ENCODE measurements around the gene APOF.
"Not testable (repeated sequence)": the region's sequence is repeated elsewhere in the genome, so short reads cannot be mapped to it uniquely, and the experiment has no call there.

Gene APOF

DNA sequence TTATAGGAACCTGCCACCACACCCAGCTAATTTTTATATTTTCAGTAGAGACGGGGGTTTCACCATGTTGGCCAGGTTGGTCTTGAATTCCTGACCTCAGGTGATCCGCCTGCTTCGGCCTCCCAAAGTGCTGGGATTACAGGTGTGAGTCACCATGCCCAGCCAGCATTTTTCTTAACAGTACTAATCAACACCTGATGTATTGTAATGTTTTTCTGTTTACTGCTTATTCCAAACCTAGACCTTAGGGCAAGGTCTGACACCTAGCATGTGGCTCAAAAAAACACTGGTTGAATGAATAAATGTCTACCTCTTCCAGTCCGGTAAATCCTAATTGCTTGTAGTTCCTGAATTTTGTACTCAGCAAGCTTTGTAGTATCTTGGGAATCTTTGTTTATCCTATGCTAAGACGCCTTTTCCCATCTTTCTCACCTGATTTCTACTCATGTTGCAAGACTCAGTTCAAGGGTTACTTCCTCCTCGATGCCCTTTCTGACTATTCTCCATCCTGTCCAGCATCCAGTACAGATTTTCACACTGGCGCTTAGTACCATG, 31.6 kb downstream of the APOF start:
- no peak for DNase-seq

DNA sequence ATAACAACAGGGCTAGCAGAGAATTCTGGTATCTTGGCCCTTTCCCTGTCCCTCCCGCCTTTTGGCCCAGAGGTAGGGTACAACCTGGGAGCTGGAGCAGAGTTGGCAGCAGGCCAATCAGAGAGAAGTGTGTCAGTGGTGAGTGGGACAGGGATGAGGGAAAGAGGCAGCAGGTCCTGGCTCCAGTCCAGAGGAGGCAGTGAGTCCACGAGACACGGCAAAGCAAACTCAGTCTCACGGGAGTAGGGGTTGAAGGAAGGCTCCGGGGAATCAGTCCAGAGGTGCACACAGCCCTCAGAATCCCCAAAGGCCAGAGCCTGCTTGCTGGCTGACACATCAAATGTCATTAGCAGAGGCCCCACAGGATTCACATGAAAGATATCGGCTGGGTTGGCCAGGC, 36.1 kb downstream of the APOF start:
- DNase-seq: no peak

DNA sequence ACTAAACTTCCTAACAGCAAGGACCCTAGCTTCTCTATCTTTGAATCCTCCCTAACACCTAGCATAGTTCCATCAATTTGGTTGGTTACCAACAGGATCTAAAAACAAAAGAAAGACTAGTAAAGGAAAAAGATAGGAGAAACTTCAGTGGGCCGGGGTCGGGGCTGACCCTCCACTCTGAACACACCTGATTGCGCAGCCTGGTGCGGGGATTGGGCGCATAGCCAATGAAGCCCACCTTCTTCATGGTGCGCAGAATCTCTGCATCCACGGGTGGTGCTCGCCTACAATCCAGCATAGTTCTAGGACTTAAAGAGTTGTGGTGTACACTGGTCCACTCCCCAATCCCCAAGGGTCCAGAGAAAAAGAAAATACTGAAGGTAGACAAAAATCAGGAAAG, 36.5 kb downstream of the APOF start:
- no peak for DNase-seq

DNA sequence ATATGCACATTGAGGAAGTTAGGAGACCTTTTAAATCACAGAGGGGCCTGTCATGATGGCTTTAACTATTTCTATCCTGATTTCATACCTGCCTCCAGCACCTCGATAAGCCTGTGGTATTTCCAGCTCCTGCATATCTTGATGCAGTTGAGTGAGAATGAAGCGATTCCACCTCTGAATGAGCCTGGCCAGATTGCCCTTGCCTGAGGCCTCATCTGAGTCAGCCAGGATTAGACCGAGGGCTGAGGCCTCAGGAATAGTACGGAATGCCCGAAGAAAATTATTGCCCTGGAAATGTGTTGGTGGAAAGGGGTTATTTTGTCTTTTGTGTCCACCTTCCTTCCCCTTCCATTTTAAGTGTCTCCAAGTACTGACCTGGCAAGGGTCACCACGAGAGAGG, 38.5 kb downstream of the APOF start:
- no peak for DNase-seq

DNA sequence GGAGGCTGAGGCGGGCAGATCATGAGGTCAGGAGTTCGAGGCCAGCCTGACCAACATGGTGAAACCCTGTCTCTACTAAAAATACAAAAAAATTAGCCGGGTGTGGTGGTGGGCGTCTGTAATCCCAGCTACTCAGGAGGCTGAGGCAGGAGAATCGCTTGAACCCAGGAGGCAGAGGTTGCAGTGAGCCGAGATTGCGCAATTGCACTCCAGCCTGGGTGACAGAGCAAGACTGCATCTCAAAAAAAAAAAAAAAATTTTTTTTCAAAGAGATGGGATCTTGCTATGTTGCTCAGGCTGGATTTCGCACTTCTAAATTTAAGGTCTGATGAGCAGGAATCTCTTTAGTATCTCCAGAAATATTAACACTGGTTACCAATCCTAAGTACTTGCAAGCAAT, 41.0 kb downstream of the APOF start:
- DNase-seq: not testable (repeated sequence)

DNA sequence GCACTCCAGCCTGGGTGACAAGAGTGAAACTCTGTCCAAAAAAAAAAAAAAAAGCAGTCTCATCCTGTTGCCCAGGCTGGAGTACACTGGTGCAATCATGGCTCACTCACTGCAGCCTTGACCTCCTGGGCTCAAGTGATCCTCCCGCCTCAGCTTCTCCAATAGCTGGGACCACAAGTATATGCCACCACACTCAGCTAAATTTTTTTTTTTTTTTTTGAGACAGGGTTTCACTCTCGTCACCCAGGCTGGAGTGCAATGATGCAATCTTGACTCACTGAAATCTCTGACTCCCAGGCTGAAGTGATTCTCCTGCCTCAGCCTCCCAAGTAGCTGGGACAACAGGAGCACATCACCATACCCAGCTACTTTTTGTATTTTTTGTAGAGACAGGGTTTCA, 41.6 kb downstream of the APOF start:
- DNase-seq: no peak

DNA sequence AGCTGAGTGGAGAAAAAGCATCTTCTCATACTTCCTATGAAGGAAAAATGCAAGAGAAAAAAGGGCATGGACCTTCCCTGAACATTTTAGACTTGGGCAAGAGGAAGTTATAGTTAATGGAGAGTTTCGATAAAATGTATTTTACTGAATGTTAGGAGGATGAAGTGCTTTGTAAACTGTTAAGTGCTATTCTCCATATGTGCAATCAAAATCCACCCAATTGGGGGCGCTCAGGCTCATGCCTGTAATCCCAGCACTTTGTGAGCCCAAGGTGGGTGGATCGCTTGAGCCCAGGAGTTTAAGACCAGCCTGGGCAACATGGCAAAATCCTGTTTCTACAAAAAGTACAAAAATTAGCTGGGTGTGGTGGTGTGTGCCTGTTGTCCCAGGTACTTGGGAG, 45.0 kb downstream of the APOF start:
- no peak for DNase-seq

DNA sequence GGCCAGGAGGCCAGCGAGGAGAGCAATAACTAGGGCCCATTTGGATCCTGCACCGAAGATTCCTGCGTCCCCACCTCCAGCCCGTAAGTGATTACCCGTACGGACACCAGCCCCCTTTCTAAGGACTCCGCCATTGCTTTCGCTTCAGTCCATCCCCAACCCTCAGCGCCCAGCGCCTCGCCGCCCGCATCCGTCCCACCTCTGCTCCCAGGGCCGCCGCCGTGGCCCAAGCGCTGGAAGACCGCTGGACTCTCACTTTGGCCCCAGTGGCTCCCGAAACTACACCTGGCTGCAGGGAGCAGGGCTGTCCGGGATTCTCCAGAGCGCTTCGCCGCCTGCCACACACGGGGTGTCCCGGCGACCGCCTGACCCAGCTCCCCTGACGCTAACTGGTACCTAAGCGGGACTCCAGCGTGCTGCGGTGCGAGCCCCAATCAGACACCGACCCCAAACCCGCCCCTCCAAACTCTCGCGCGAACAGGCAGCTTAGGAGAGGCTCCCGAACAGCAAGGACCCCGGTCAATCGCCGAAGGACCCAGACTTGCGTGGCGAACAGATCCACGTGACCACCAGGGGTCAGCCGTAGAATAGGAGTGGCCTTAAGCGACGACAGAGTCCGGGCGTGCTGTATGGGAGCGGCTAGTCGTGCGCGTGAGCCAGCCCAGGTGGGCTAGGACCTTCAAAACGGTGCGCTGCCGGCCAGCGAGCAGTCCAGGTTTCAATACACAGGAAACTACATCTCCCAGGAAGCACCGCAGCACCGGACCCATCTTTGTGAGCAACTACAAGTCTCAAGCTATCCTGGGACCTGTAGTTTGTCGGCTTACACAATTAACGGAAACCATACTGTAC, 46.8 kb downstream of the APOF start, which contains the start of gene CNPY2:
CNPY2 (minus strand) TSS at position 367 of the 852 bp plus-strand sequence. CDS start 771 bp downstream, outside the sequence.
- DNase-seq: peak; percentile 98

DNA sequence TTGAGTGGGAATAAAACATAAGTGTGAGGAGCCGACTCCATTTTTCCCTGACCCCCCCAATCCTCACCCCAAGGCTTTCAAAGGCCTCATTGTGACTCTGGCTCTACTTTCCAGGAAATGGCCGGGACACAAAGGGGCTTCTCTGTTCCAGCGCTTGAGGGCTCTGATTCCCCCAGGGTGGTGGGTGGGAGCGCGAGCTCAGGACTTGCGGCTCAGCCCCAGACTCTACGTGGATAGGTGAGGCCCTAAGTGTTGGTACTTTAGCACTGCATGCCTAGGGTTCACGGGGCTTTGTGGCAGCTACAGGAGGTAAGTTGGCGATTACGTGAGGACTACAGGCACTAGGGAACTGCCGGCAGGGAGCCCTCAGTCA, 47.4 kb downstream of the APOF start:
- DNase-seq: peak; percentile 34

DNA sequence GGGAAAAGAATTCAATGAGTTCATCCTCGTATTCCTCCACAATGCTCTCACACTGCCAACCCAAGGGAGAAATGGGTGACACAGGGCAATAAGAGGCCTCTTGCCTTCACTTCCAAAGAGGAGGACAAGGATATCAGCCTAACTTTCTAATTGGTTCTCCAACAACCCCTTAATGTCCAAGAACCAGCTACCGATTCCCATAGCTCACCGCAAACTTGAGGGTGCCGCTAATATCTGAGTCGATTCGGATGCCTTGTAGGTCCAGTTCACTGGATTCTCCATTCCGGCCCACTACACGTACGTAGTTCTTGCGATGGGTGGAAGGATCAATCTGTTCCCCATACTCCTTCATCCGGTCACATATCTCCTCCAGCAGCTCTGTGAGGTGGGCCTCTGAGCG, 51.7 kb downstream of the APOF start:
- DNase-seq: no peak

Measured in hematopoietic multipotent progenitor cell treated with erythropoietin and hydrocortisone succinate and interleukin-3 and kit ligand, for 6 days (in vitro differentiated cells).